ENCODE data around the gene ZNF423.

- TF ChIP-seq CTCF (IDR thresholded peaks at IDR 0.05; ENCODE audit: low read depth, low read length, poor library complexity, severe bottlenecking) = no peak
- no peak for TF ChIP-seq EZH2phosphoT487 (IDR thresholded peaks at IDR 0.05; ENCODE audit: borderline replicate concordance, low read length)
Measured at GRCh38 chr16:49521734-49522325, 334.1 kb downstream of the ZNF423 start.

All from DOHH2 (cell line).